Esophagus squamous epithelium (tissue), 5 donors: ENCODE measurements around the gene SERTAD4. TPM values are rescaled to one million over a fixed set of nuclear protein-coding genes. Genes with fewer than 3 reads are reported as not detected.

Source experiments
- DNase-seq: peaks from one replicate; lab custom pipeline; 2025; lab: John Stamatoyannopoulos, UW
- H3K27ac ChIP-seq, 4 donors: fragments of 200-600 bp; sonication (generic); one replicate each; pipeline ENCODE4 v1.5.1; 2016 to 2019; ENCODE audit warnings: mild to moderate bottlenecking in 1 of 4
- H3K27me3 ChIP-seq, 4 donors: fragments of 200-600 bp; sonication (generic); 1 replicate in 3 of 4; 2 replicates in 1 of 4; pipeline versions ENCODE4 v1.5.1 to v1.6.0; 2017 to 2021; ENCODE audit warnings: antibody characterized with exemption in 1 of 4
- H3K36me3 ChIP-seq, 3 donors: fragments of 200-600 bp; sonication (generic); one replicate each; pipeline ENCODE4 v1.5.1; 2016 to 2019
- H3K4me1 ChIP-seq, 3 donors: fragments of 200-600 bp; sonication (generic); one replicate each; pipeline ENCODE4 v1.5.1; 2017 to 2019
- H3K4me3 ChIP-seq, 4 donors: fragments of 200-600 bp; sonication (generic); 1 replicate in 3 of 4; 2 replicates in 1 of 4; pipeline ENCODE4 v1.5.1; 2016 to 2019; ENCODE audit warnings: mild to moderate bottlenecking in 2 of 4, moderate library complexity in 1 of 4
- H3K9me3 ChIP-seq, 3 donors: fragments of 200-600 bp; sonication (generic); one replicate each; pipeline ENCODE4 v1.5.1; 2016 to 2019
- POLR2A ChIP-seq, 4 donors: fragments of 450-650 bp; IDR thresholded peaks; one replicate each; pipeline ENCODE4 v1.6.1; 2017; ENCODE audit warnings: antibody characterized with exemption in 4 of 4, mild to moderate bottlenecking in 4 of 4, moderate library complexity in 3 of 4
- WGBS, 2 donors: methylation state at CpG; one replicate each; pipeline ENCODE4 v1.1.5; 2018; 5-methylcytosine and 5-hydroxymethylcytosine counted together
- intact Hi-C: fragments of 100-400 bp; cut with DNase I; formaldehyde crosslinking; loops from one replicate; pipeline ENCODE4 v1.15.0; 2022
- total RNA-seq, 4 donors: library from RNA; depleted of rRNA; stranded (reverse); fragments of >200 nt; gene quantifications; one replicate each; pipeline ENCODE4 v1.1.0, GENCODE V29; 2016
- TF ChIP-seq, protein P1 (sequence below), 6 experiments: fragments of 450-650 bp in 4 of 6; fragments of 200-600 bp in 2 of 6; sonication (generic) in 2 of 6; IDR thresholded peaks; one replicate each; pipeline ENCODE4 v1.5.1; 2016 to 2019; ENCODE audit warnings: antibody characterized with exemption in 6 of 6, mild to moderate bottlenecking in 4 of 6, moderate library complexity in 4 of 6
- donor health status: DM: yes; HTN: yes; CAD: no.

Gene SERTAD4
- total RNA-seq, 4 donors from 2014 or later = 6.9 to 16.8 (median 11.5) TPM

DNA sequence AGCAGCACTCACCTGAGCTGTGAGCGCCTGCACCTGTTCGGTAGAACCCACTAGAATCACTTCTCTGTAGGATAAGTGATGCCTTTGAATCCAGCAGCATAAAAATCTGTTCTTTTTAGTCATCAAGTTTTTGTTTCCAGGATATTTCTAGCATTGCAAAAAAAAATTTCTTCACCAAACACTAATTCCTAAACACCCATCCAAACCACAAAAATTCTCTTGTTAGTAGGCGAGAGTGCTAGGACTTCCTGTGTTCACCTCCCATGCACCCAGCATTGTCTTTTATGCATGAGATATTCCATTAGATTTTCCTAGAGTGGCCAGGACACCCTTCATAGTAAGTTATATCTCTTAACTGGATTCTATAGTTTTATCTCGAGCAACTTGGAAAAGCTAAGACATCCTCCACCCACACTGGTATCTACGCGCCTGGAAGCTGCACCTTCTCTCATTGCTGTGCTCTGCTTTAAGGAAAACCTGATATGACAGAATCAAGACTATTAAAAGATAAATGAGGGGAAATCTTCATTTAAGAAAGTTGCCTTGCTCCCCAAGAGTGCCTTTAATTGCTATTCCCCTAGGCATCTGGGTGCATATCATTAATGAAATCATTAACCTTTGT, 12.3 kb downstream of the SERTAD4 start:
- TF ChIP-seq, protein P1, sequence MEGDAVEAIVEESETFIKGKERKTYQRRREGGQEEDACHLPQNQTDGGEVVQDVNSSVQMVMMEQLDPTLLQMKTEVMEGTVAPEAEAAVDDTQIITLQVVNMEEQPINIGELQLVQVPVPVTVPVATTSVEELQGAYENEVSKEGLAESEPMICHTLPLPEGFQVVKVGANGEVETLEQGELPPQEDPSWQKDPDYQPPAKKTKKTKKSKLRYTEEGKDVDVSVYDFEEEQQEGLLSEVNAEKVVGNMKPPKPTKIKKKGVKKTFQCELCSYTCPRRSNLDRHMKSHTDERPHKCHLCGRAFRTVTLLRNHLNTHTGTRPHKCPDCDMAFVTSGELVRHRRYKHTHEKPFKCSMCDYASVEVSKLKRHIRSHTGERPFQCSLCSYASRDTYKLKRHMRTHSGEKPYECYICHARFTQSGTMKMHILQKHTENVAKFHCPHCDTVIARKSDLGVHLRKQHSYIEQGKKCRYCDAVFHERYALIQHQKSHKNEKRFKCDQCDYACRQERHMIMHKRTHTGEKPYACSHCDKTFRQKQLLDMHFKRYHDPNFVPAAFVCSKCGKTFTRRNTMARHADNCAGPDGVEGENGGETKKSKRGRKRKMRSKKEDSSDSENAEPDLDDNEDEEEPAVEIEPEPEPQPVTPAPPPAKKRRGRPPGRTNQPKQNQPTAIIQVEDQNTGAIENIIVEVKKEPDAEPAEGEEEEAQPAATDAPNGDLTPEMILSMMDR (IDR thresholded peaks at IDR 0.05) = no peak
- no peak for TF ChIP-seq POLR2A (IDR thresholded peaks at IDR 0.05)
- H3K4me1 ChIP-seq = peaks cover 0 to 7% (median 0%) of the 10 kb centered on the region in 3 donors
- H3K4me3 ChIP-seq = no peak overlapping the region
- no peaks in the 10 kb centered on the region for H3K9me3 ChIP-seq
- DNase-seq = no peak
- intact Hi-C loops = no loop called here
- no peak overlapping the region for H3K27ac ChIP-seq
- 82 to 89% methylated on average over 6 of the region's 6 CpGs for WGBS, 2 donors
- H3K36me3 ChIP-seq = peaks cover 0 to 22% (median 0%) of the 10 kb centered on the region in 3 donors
- H3K27me3 ChIP-seq = peaks cover 0 to 34% (median 0%) of the 10 kb centered on the region in 4 donors

DNA sequence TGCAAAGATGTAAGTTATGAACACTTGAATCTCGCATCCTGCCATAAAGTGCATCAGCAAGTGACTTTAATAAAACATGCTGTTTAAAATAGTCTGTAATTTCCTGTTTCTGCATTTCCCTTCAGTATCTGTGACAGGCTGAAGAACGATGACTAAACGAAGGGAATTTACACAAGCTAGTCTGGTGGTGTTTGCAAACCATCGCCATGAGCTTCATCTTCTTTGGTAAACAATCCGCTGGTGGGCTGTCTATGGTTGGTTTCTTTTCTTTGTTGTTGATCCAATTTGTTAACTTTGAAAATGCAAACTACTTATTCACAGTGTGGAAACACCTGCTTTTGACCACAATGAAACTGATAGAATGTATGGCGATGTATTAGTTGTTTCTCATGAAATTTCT, 13.9 kb downstream of the SERTAD4 start:
- H3K27ac ChIP-seq = no peak overlapping the region
- no peaks in the 10 kb centered on the region for H3K9me3 ChIP-seq
- peaks cover 0 to 11% (median 0%) of the 10 kb centered on the region in 3 donors for H3K36me3 ChIP-seq
- DNase-seq = no peak
- 48 to 60% methylated on average over 6 of the region's 6 CpGs for WGBS, 2 donors
- no peak overlapping the region for H3K4me3 ChIP-seq
- intact Hi-C loops = no loop called here
- TF ChIP-seq, protein P1 (IDR thresholded peaks at IDR 0.05) = no peak
- TF ChIP-seq POLR2A (IDR thresholded peaks at IDR 0.05) = no peak
- H3K4me1 ChIP-seq = peaks cover 9 to 12% (median 10%) of the 10 kb centered on the region in 3 donors
- H3K27me3 ChIP-seq = peaks cover 0 to 43% (median 0%) of the 10 kb centered on the region in 4 donors

DNA sequence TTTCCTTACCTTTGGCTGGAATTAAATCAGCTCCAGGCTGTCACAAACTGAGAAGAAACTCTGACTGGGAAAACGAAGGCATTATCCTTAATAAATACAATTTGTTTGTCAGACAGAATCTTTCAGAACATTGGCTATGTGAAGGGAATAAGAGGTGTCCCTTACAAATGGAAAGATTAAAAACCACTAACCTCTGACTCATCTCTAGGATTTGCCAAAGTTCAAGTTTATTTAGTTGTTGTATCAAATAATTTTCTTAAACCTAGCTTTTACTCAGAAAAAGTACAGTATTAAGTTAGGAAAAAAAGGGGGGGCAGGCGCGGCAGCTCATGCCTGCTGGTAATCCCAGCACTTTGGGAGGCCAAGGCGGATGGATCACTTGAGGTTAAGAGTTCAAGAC, 15.7 kb downstream of the SERTAD4 start:
- Histone ChIP-seq H3K27ac (no peak overlapping the region), H3K4me3 (no peak overlapping the region), H3K4me1 (peaks cover 21 to 31% (median 24%) of the 10 kb centered on the region in 3 donors), H3K9me3 (no peaks in the 10 kb centered on the region), H3K36me3 (no peaks in the 10 kb centered on the region), H3K27me3 (peaks cover 0 to 62% (median 0%) of the 10 kb centered on the region in 4 donors)
- TF ChIP-seq POLR2A (IDR thresholded peaks at IDR 0.05) = no peak
- TF ChIP-seq, protein P1 (IDR thresholded peaks at IDR 0.05) = no peak
- 77 to 80% methylated on average over 4 of the region's 4 CpGs for WGBS, 2 donors
- intact Hi-C loops = no loop called here
- DNase-seq = no peak

DNA sequence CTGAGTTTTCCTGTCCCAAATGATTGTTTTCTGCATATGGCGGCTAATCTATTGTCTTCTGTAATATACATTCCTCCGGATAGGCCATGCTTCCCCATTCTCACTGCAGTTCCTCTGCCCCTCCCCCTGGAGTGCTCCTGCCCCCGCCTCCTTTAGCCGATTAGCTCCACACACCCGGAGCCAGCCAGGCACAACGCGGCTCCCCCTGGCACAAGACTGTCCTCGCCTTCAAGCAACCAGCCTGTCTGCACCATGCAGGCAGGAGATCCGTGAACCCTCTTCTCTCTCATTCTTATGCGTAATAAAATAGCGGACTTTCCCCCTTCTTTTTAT, 18.0 kb downstream of the SERTAD4 start:
- DNase-seq = no peak
- Histone ChIP-seq H3K9me3 (no peaks in the 10 kb centered on the region), H3K27ac (peak overlapping the region in 1 of 4 donors; percentile 82), H3K4me1 (peaks cover 23 to 36% (median 24%) of the 10 kb centered on the region in 3 donors), H3K27me3 (peaks cover 0 to 66% (median 0%) of the 10 kb centered on the region in 4 donors), H3K36me3 (no peaks in the 10 kb centered on the region), H3K4me3 (peak overlapping the region in 2 of 4 donors; percentile 47 to 61)
- TF ChIP-seq POLR2A (IDR thresholded peaks at IDR 0.05) = no peak
- TF ChIP-seq, protein P1 (IDR thresholded peaks at IDR 0.05) = no peak
- intact Hi-C loops = no loop called here
- WGBS, 2 donors = 5 to 19% methylated on average over 11 of the region's 11 CpGs

DNA sequence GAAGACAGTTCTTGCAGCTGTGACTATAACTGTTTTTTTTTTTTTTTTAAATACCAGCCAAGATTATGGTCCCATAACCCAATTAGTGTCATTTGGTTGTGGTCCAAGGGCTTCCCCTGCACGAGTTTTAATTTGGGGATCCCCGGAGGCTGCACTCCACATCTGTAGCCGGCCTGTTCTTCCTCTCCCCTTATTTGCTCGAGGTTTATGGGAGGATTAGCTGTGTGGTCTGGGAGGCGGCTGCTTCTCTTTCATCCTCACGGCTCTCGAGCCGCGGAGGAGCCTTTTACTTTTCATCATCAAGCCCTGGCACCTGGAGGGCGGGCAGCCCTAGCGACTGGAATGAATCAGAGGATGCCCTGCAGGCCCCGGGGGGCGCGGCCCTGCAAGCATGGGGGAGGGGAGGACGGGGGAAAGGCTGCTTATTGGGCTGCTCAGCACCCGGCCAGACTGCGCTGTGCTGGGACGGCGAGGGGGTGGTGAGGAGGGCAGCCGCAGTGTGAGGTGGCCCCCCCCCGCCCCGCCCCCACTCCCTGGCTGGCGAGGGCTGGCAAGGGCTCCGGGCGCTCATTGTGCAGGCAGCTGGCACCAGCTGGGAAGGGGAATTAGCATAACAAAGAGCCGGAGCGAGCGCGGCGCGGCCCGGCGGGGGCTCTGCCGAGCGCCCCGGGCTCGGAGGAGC, 18.5 kb downstream of the SERTAD4 start:
- intact Hi-C loops = no loop called here
- H3K4me1 ChIP-seq = peaks cover 23 to 36% (median 24%) of the 10 kb centered on the region in 3 donors
- TF ChIP-seq POLR2A (IDR thresholded peaks at IDR 0.05) = no peak
- TF ChIP-seq, protein P1 (IDR thresholded peaks at IDR 0.05) = no peak
- WGBS, 2 donors = 0 to 1% methylated on average over 3 to 6 of the region's 37 CpGs
- no peak for DNase-seq
- peaks cover 0 to 70% (median 0%) of the 10 kb centered on the region in 4 donors for H3K27me3 ChIP-seq
- peak overlapping the region; percentile 26 to 84 (median 80) for H3K27ac ChIP-seq
- peak overlapping the region; percentile 42 to 71 (median 54) for H3K4me3 ChIP-seq
- no peaks in the 10 kb centered on the region for H3K36me3 ChIP-seq
- H3K9me3 ChIP-seq = no peaks in the 10 kb centered on the region
